ENCODE measurements around the gene PTPN23.

DNA sequence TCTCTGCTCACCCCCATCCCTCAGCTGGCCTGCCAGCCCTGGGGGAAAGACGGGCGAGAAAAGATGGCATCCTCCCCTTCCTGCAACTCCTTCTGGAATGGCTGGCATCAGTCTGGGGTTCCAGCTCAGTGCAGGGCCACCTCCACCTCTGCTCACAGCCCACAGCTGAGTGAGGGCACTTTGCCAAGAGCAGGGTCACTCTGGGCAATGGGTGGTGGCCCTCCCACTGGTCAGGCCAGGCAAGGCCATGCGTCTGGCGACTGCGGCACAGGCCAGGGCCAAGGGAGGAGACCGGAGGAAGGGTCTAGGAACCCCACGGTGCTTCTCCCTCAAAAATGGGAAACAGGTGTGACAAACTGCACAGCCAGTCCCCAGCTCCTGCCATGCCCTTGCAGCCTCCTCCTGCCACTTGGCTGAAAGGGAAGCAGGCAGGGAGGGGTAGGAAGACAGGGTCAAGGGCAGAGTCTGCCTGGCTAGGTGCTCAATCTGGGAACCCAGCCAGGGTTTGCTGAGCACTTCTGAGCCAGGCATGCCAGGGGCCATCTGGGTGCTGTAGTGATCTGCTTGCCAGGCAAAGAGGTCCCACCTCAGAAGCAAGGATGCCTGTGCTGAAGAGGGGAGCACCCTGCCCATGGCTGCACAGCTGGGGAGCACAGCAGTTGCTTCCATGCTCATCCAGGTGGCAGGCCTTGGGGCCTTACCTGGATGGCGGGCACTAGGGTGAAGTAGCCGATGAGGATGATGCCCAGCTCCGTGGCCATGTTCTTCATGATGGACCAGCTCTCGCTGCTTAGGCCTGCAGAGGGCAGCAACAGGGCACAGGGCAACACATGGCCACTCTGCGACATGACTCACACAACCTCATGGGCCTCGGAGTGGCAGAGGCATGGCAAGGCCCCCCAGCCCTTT, 41.2 kb downstream of the PTPN23 start:
- peak in 4 of 7 experiments; percentile 20 to 44 (median 37) for TF ChIP-seq CTCF (IDR thresholded peaks at IDR 0.05)
- TF ChIP-seq POLR2A (IDR thresholded peaks at IDR 0.05): no peak

Measured in body of pancreas (tissue), 4 donors.